Activated CD8-positive, alpha-beta T cell treated with anti-CD3 and anti-CD28 coated beads, Interleukin-2, amount 10 ng/mL, durations not matched to agents 7 days and 5 days (primary cell): ENCODE measurements around the gene KL. TPM values are rescaled to one million over a fixed set of nuclear protein-coding genes. Genes with fewer than 3 reads are reported as not detected.

Experiments used
- ATAC-seq: fragments of 150-1000 bp; cut with Tn5 transposase; one replicate; pipeline ENCODE4 v1.10.0; 2021; ENCODE audit warnings: moderate library complexity
- CTCF ChIA-PET: fragments of 350-600 bp; sonication (Branson Sonifier 250); formaldehyde crosslinking; loops from one replicate; lab custom pipeline; 2021; ENCODE audit warnings: antibody characterized with exemption; lab: Charles Lee
- POLR2A ChIA-PET: fragments of 350-600 bp; sonication (Branson Sonifier 250); formaldehyde crosslinking; loops from one replicate; lab custom pipeline; 2021; ENCODE audit warnings: antibody characterized with exemption; lab: Charles Lee
- DNase-seq: peaks from one replicate; pipeline ENCODE4 v3.0.0-alpha.2; 2020
- H3K27ac Mint-ChIP-seq: one replicate; pipeline ENCODE4 v1.8.0; 2021; ENCODE audit warnings: mild to moderate bottlenecking, mixed read lengths
- H3K27me3 Mint-ChIP-seq: one replicate; pipeline ENCODE4 v1.8.0; 2021; ENCODE audit warnings: low read depth, mixed read lengths
- H3K36me3 Mint-ChIP-seq: one replicate; pipeline ENCODE4 v1.8.0; 2021; ENCODE audit warnings: low read depth, mixed read lengths
- H3K4me1 Mint-ChIP-seq: one replicate; pipeline ENCODE4 v1.8.0; 2021; ENCODE audit warnings: low read depth, mixed read lengths
- H3K4me3 Mint-ChIP-seq: one replicate; pipeline ENCODE4 v1.8.0; 2021; ENCODE audit warnings: mild to moderate bottlenecking, mixed read lengths
- H3K9me3 Mint-ChIP-seq: one replicate; pipeline ENCODE4 v1.8.0; 2022; ENCODE audit warnings: mixed read lengths; ENCODE audit not compliant: insufficient read depth
- total RNA-seq, 2 experiments: library from RNA; stranded (reverse); gene quantifications; one replicate each; pipeline ENCODE4 v1.2.3, GENCODE V29; 2021

Gene KL
- total RNA-seq, 2 experiments from 2014 or later = 0.11 to 0.13 TPM

DNA sequence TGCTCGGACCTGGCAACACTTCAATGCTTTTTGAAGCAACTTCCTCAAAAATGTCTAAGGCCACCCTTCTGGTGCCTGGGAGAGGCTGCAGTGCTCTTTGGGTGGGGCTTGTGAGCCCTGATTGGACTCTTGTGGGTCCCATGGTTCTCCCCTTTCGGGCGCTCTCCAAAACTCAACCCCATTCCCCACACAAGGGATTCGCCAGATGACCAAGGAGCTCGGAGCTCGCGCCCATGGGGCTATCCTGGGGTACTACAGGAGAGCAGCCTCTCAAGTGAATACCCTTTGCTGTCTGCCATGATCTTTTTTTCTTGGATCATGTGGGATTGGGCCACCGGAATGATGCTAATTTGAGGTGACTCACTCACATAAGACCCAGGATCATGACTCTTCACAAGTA lies 29.7 kb upstream of the KL start:
- ATAC-seq (no peak), DNase-seq (no peak)
- POLR2A ChIA-PET = no interaction called here
- no peaks in the 10 kb centered on the region for H3K36me3 Mint-ChIP-seq
- H3K4me1 Mint-ChIP-seq = peaks cover 6% of the 10 kb centered on the region
- CTCF ChIA-PET = interaction anchor here (1.3 kb wide), 1 partner anchor 10 kb away, joined by 3 read pairs; no protein-coding TSS in a partner anchor
- H3K9me3 Mint-ChIP-seq = peaks cover 5% of the 10 kb centered on the region
- H3K27ac Mint-ChIP-seq = no peak overlapping the region
- no peak overlapping the region for H3K4me3 Mint-ChIP-seq
- peaks cover 16% of the 10 kb centered on the region for H3K27me3 Mint-ChIP-seq

DNA sequence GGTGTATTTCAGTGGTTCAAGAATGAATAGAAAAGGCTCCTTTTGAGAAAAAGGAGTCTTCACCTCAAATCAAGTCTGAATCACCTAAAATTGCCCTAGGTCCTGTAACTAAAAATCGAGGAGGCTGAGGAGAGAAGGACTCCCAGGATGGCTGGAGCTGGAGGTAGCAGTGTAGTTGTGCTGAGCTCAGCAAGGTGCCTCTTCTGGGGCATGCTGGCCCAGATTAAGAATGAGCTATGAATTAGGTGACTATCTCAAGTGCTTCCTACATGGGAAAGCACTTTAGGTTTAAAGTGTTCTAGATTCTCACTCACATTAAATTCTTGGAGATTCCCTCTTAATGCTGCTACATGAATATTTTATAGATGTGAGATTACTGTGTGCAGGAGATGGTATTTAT lies 28.8 kb upstream of the KL start:
- ChIA-PET CTCF (interaction anchor here (1.3 kb wide), 1 partner anchor 9 kb away, joined by 3 read pairs; no protein-coding TSS in a partner anchor), POLR2A (no interaction called here)
- DNase-seq (no peak), ATAC-seq (no peak)
- H3K27ac Mint-ChIP-seq = no peak overlapping the region
- peaks cover 17% of the 10 kb centered on the region for H3K27me3 Mint-ChIP-seq
- H3K4me3 Mint-ChIP-seq = no peak overlapping the region
- peaks cover 5% of the 10 kb centered on the region for H3K9me3 Mint-ChIP-seq
- H3K36me3 Mint-ChIP-seq = no peaks in the 10 kb centered on the region
- H3K4me1 Mint-ChIP-seq = peaks cover 6% of the 10 kb centered on the region

DNA sequence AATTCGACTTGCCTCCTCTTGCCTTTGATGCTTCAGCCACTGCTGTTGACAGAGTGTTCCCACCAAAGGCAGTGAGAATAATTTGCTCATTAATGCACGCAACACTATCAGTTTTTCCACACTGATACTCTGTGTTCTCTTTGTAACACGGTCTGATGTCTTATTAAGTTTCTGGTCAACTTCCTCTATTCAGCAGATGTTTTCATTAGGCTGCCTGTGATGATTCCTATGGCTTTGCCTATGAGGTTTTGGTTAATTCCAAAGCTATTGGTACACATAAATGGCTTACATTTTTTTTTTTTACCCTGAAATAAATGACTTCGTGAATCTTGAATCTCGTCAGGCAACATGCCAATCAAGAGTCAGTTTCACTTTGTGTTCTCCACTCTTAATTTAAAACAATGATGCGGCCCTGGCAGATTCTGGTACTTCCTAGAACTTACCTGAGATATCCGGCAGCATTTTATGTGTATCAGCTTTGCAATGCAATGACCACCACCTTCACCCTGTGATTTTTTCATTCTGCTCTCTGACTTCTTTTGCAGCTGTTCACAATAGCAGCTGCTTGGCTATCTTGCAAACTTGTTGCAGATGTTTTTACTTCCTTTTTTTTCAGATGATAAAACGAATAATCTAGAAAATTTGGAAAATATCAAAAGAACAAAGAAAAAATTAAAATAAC lies 27.5 kb upstream of the KL start:
- Mint-ChIP-seq H3K27ac (no peak overlapping the region), H3K9me3 (peaks cover 5% of the 10 kb centered on the region), H3K27me3 (peaks cover 17% of the 10 kb centered on the region), H3K36me3 (no peaks in the 10 kb centered on the region), H3K4me1 (peaks cover 6% of the 10 kb centered on the region), H3K4me3 (peak overlapping the region; percentile 53)
- no peak for DNase-seq
- ATAC-seq = no peak
- ChIA-PET CTCF (interaction anchor here (0.6 kb wide), 1 partner anchor 19 kb away, joined by 3 read pairs; no protein-coding TSS in a partner anchor), POLR2A (no interaction called here)

DNA sequence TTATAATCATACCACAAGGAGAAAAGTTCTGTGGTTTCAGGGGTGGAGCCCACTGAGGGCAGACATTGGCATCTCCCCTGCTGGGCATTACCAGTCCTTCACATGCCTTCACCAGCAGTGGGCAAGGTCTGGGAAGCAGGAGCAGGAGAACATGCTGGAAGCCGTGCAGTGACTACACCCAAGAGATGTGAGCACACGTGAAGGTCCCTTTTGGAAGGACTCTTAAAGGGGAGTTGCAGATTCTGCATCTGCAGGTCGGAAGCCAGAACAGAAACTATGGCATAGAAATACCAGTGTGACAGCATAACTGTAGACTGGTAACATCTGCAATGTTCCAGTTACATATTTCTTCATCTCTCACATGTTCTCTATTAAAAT lies 26.9 kb upstream of the KL start:
- H3K27me3 Mint-ChIP-seq = peaks cover 17% of the 10 kb centered on the region
- no peaks in the 10 kb centered on the region for H3K36me3 Mint-ChIP-seq
- DNase-seq (no peak), ATAC-seq (no peak)
- CTCF ChIA-PET = no interaction called here
- H3K4me3 Mint-ChIP-seq = no peak overlapping the region
- POLR2A ChIA-PET = no interaction called here
- H3K27ac Mint-ChIP-seq = no peak overlapping the region
- peaks cover 6% of the 10 kb centered on the region for H3K4me1 Mint-ChIP-seq
- peaks cover 5% of the 10 kb centered on the region for H3K9me3 Mint-ChIP-seq

DNA sequence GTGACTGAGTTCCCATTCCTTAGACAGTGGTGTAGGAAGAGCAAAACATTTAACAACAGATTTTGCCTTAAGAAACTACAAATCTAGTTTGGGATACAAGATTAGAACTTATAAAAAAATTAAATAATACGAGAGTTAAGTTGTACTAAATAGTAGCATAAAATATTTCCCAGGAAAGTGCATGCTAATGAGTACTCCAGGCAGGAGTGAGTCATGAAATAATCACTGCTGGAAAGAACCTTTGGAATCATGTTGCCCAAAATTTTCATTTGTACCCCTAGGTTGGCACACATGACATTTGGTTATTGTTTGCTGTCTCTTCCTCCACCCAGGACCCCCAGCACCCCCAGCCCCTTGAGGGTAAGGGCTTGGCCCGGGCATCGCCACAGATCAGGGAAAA lies 26.3 kb upstream of the KL start:
- POLR2A ChIA-PET = no interaction called here
- H3K27me3 Mint-ChIP-seq = peaks cover 17% of the 10 kb centered on the region
- peaks cover 6% of the 10 kb centered on the region for H3K4me1 Mint-ChIP-seq
- ATAC-seq = no peak
- H3K36me3 Mint-ChIP-seq = no peaks in the 10 kb centered on the region
- H3K9me3 Mint-ChIP-seq = peaks cover 5% of the 10 kb centered on the region
- DNase-seq = no peak
- H3K4me3 Mint-ChIP-seq = no peak overlapping the region
- H3K27ac Mint-ChIP-seq = no peak overlapping the region
- CTCF ChIA-PET = no interaction called here

GRCh38 chr13:32993145-32993544 lies 23.1 kb upstream of the KL start:
- DNase-seq (no peak), ATAC-seq (no peak)
- Mint-ChIP-seq H3K36me3 (no peaks in the 10 kb centered on the region), H3K4me3 (no peak overlapping the region), H3K9me3 (no peaks in the 10 kb centered on the region), H3K27me3 (peaks cover 16% of the 10 kb centered on the region), H3K4me1 (peaks cover 6% of the 10 kb centered on the region), H3K27ac (no peak overlapping the region)
- ChIA-PET POLR2A (no interaction called here), CTCF (no interaction called here)

DNA sequence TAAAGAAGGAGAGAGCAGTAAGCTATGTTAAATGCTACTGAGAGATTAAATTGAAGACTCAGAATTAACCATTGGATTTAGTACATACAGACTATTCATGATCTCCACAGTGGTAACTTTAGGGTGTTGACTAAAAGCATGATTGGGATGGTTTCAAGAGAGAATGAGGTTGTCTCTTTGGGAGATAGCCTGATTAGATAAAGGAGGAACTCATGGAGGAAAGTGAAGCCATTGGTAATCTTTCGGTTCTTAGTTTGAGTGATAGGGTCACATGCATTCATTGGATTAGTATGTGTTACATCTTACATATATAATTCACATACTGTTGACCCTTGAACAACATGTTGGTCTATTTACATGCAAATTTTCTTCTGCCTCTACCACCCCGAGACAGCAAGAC lies 18.8 kb upstream of the KL start:
- no peaks in the 10 kb centered on the region for H3K9me3 Mint-ChIP-seq
- no peaks in the 10 kb centered on the region for H3K4me1 Mint-ChIP-seq
- peaks cover 2% of the 10 kb centered on the region for H3K27me3 Mint-ChIP-seq
- no peak for DNase-seq
- H3K27ac Mint-ChIP-seq = no peak overlapping the region
- H3K4me3 Mint-ChIP-seq = no peak overlapping the region
- ATAC-seq = no peak
- no peaks in the 10 kb centered on the region for H3K36me3 Mint-ChIP-seq
- POLR2A ChIA-PET = no interaction called here
- CTCF ChIA-PET = no interaction called here

DNA sequence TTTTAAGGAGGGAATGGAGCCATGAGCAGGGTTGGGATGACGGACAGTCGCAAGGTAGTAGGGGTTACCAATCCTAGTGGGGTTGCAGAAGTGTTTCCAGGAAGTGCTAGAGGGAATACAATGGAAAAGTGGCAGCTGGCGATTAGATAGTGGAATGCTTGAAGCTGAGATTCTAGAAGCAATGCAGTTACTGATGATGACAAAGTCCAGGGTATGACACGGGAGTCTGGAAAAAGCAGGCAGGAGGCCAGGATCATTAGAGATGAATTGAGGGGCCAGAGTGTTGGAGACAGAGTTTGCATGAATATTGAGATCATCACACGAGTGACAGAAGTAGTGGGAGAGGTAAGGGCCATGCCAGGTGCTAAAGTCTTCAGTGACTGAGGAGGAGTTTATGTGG lies 17.3 kb upstream of the KL start:
- no peaks in the 10 kb centered on the region for H3K9me3 Mint-ChIP-seq
- no peaks in the 10 kb centered on the region for H3K4me1 Mint-ChIP-seq
- ATAC-seq (no peak), DNase-seq (no peak)
- H3K36me3 Mint-ChIP-seq = no peaks in the 10 kb centered on the region
- H3K27ac Mint-ChIP-seq = no peak overlapping the region
- no peak overlapping the region for H3K4me3 Mint-ChIP-seq
- H3K27me3 Mint-ChIP-seq = peaks cover 10% of the 10 kb centered on the region
- ChIA-PET POLR2A (no interaction called here), CTCF (no interaction called here)

GRCh38 chr13:33000365-33000764 lies 15.9 kb upstream of the KL start:
- ATAC-seq (no peak), DNase-seq (no peak)
- Mint-ChIP-seq H3K9me3 (no peaks in the 10 kb centered on the region), H3K36me3 (no peaks in the 10 kb centered on the region), H3K4me1 (peaks cover 3% of the 10 kb centered on the region), H3K27ac (no peak overlapping the region), H3K4me3 (no peak overlapping the region), H3K27me3 (peaks cover 8% of the 10 kb centered on the region)
- CTCF ChIA-PET = no interaction called here
- POLR2A ChIA-PET = no interaction called here

- ChIA-PET POLR2A (no interaction called here), CTCF (no interaction called here)
- Mint-ChIP-seq H3K4me1 (peaks cover 3% of the 10 kb centered on the region), H3K27me3 (peaks cover 19% of the 10 kb centered on the region), H3K36me3 (peaks cover 3% of the 10 kb centered on the region), H3K4me3 (no peak overlapping the region), H3K9me3 (peaks cover 12% of the 10 kb centered on the region), H3K27ac (no peak overlapping the region)
- DNase-seq (no peak), ATAC-seq (no peak)
These were observed 12.7 kb upstream of the KL start for GRCh38 chr13:33003458-33004019.

DNA sequence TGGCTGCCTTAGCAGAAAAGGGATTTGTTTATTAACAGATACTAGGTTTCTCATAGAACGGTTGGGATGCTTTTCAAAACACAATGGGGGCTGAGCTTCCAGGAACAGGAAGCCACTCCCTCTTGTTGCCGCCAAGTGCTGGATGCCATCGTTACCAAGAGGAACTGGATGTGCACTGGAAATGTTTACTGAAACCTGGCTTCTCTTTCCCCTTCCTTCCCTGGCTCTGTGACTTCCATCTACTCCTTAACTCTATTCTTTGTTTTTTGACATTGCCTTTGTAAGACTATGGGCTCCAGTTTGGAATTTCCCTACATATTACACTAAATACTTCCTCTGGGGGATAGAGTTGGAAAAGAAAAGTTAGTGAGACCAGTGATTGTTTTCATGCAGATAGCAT lies 11.7 kb upstream of the KL start:
- no peak overlapping the region for H3K4me3 Mint-ChIP-seq
- peaks cover 26% of the 10 kb centered on the region for H3K27me3 Mint-ChIP-seq
- peaks cover 3% of the 10 kb centered on the region for H3K4me1 Mint-ChIP-seq
- ChIA-PET POLR2A (no interaction called here), CTCF (no interaction called here)
- ATAC-seq = no peak
- H3K36me3 Mint-ChIP-seq = peaks cover 7% of the 10 kb centered on the region
- peaks cover 12% of the 10 kb centered on the region for H3K9me3 Mint-ChIP-seq
- no peak for DNase-seq
- H3K27ac Mint-ChIP-seq = no peak overlapping the region

DNA sequence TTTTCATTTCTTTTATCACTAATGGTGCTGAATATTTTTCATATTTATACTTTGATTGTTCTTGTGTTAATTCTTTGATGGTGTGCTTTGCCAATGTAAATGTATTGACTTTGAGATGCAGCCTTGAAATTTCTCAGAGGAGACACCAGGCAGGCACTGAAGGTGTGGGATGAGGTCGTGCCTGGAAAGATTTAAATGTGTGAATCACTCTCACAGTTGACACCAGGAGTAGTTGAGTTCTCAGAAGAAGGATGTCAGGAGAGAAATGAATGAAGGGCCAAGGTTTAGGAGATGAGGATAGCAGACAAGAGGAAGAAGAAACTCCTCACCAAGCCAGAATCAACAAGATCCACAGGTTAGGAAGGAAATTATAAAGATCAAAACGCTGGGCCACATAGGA lies 10.1 kb upstream of the KL start:
- Mint-ChIP-seq H3K4me3 (no peak overlapping the region), H3K36me3 (peaks cover 7% of the 10 kb centered on the region), H3K27ac (no peak overlapping the region), H3K4me1 (peaks cover 3% of the 10 kb centered on the region), H3K27me3 (peaks cover 36% of the 10 kb centered on the region), H3K9me3 (peaks cover 12% of the 10 kb centered on the region)
- POLR2A ChIA-PET = no interaction called here
- CTCF ChIA-PET = no interaction called here
- DNase-seq (no peak), ATAC-seq (no peak)
